NCI-H524 (cell line): ENCODE data around the gene PRR18.
"Not testable (repeated sequence)": the region's sequence is repeated elsewhere in the genome, so short reads cannot be mapped to it uniquely, and the experiment has no call there.

ENCODE experiments used
- DNase-seq, 2 experiments: peaks; one replicate each; lab custom pipeline; 2025; lab: John Stamatoyannopoulos, UW

The PRR18 gene, protein sequence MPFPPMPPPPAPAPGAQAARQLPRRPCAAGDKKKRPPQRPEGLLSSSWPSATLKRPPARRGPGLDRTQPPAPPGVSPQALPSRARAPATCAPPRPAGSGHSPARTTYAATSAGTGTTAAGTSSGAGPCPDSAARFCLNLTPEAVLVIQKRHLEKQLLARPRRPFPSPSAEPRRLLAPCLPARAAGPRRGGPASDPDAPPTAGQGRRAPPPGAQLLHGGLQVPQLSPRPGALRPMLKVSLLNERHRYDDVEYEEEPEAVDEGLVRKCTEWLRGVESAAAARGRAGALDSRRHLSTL

DNA sequence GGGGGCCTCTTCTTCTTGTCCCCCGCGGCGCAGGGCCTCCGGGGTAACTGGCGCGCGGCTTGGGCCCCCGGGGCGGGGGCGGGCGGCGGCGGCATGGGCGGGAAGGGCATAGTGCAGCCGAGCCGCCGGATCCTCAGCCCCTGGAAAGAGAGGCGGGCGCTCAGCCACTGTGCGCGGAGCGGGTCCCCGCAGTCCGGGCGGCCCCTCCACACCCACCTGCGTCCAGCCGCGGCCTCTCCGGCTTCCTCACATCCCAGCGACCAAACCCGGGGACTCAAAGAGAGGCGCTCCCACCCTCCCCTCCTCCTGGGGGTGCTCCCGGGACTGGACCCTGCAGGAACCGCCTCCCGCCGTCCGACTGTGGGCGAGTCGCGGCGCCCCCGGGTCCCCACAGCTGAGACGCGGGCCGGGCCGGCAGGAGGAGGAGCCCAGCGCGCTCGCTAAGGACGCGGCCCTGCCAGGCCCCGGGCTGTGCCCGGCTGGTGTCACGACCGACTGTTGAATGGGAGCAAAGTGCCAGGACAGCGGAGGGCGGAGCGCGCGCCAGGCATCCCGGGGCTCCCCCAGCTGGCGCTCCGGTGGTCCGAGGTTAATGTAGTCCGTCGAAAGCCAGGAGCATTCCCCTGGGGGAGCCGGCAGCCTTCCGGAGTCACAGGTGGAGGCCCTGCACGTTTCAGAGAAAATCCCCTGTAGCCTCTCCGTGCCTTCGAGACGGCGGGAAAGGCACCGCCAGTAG lies at the start of gene PRR18:
TSS of gene PRR18 (minus strand) at position 360 of the 736 bp plus-strand sequence. CDS start at position 110, 250 bp downstream.
- peak; percentile 54 to 78 for DNase-seq

DNA sequence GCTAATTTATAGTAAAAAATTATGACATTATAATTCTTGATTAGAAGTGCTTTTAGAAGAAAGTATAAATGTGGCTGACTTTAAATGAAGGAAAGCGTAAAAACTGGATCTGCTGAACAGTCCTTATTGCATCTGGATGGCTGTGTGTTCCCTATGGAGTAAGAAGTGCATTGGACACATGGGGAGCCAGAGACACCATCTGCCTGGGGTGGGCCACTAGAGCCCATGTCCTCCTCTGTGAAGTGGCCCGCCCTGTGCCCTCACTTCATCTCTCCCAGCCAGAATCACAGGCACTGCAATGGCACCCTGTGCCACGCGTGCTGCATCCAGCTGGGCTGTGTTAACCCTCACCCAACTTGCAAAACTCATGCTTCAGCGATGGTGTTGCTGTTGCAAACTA lies 47.4 kb upstream of the PRR18 start:
- peak; percentile 13 to 57 for DNase-seq

DNA sequence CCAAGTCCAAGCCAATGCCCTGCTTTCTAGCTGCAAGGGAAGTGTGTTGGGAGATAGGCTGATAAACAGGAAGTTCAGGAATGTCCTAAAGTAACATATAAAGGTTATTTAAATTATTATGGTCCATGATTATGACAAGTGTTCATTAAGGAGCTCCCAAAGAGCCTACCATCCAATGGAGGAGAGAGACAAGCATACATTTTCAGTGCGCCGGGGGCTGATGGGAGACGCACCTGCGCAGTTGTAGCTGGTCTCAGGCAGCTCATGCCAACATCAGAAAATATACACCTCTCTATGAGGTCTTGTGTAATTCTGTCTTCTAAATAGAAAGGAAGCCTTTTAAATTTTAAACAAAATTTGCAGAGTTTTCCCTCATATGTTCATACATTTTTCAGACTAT lies 46.8 kb upstream of the PRR18 start:
- DNase-seq: no peak

DNA sequence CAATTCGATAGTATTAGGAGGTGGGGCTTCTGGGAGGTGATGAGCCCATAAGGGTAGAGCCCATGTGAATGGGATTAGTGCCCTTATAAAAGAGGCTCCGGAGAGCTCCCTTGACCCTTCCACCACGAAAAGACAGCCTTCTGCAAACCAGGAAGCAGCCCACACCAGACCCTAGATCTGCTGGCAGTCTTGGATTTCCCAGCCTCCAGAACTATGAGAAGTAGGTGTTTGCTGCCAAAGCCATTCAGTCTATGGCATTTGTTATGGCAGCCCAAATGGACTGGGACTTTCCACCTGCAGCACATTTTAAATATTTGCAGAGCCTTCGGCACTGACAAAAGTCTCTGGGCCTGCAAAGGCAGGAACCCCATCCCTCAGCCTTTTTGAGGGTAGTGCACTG lies 46.0 kb upstream of the PRR18 start:
- no peak for DNase-seq

DNA sequence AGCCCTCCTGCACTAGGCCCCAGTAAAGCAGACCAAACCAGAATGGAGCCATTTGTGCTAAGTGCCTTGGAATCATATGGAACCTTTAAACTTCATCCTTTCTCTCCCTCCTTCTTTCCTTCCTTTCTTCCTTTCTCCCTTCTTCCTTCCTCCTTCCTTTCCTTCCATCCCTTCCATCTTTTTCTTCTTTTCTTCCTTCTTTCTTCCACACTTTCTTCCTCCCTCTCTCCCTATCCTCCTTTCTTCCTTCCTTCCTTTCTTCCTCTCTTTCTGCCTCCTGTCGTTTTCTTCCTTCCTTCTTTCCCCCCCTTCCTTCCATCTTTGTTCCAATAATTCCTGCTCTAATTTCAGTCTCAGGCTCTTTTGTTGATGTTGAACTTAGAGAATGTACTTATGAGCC lies 45.3 kb upstream of the PRR18 start:
- DNase-seq: no peak

DNA sequence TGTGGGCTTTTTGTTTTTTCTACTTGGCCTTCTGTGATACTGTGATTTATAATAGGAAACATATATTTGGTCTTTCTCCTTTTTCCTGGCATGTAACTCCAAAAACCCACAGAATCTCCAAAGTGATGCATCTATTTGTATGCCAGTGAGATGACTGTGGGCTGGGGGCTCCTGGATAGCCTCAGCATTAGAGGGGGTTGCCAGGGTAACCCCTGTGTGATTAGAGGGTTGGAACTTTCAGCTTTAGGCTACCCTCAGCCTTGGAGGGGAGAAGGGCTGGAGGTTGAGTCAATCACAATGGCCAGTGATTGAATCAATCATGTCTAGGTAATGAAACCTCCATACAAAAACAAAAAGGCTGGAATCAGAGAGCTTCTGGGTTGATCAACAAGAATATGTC lies 44.7 kb upstream of the PRR18 start:
- no peak for DNase-seq

DNA sequence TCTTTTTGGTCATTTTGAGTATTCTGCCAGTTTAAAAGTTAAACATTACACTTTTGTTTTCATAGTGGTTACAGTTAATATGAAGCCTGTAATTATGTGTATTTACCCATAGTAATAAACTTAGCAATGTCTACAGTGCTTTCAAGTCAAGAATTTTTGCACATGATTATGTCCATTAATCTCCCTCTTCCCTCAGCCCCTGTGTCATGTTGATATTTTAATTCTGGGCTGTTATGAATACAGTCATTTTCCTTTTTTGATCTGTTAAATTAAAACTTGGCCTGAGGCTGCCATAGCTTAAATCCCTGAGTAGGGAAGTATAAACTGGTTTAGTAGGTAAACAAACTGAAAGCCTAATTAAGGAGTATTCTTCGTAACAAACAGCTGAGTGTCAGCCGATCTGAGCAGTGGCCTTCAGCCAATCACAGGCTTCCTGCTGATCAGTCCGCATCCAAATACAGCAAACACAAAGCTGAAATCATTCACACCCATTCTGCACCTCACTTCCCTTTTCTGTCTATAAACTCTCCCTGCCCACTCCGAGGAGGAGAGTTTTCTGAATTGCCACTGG lies 43.6 kb upstream of the PRR18 start:
- DNase-seq: no peak

DNA sequence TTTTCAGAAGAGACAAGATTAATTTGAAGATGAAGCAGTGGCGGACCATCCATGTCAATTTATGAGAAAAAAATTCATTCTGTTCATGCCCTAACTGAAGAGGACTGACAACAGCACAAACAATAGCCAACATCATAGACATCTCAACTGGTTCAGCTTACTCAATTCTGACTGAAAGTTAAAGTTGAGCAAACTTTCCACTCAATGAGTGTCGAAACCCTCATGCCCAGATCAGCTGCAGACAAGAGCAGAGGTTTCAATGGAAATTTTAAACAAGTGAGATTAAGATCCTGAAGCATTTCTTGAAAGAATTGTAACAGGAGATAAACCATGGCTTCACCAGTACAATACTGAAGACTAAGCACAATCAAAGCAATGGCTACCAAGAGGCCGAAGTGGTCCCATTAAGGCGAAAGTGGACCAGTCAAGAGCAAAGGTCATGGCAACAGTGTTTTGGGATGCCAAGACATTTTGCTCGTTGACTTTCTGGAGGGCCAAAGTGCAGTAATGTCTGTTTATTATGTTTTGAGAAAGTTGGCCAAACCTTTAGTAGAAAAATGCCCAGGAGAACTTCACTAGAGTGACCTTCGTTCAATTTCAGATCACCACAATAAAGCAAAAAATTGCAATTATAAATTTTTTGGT lies 40.2 kb upstream of the PRR18 start:
- DNase-seq: no peak

DNA sequence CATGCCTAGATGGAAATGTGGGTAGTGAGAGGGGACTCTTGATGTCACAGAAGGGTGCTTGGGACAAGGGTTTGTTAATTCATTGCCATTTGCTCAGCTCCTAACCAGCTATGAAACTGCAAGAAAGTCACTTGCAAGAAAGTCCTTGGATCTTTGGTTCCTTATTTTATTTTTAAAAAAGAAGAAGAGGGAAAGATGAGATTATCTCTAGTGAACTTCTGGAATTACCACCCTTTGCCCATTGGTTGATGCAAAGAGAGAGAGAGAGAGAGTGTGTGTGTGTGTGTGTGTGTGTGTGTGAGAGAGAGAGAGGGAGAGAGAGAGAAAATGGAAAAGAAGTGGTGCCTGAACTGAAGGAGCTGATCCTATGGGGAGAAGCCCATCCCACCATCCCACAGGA lies 38.8 kb upstream of the PRR18 start:
- no peak for DNase-seq

DNA sequence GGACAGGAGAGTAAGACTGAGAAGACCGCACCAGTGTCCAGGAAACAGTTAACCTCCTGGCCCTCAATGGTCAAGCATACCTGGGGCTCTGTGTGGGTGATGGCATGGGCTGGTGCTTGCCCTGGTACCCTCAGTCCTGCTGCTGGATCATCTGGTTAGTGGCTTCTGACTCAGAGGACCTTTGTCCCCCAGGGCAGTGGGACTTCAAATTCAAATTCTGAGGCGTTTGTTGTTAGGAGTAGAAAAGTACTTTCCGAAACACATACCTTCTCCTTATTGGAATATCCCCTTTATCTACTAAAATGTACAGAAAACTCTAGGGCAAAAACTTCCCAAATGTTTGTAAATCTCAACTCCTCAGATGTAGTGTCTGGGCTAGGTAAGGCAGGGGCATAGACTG lies 38.3 kb upstream of the PRR18 start:
- no peak for DNase-seq

DNA sequence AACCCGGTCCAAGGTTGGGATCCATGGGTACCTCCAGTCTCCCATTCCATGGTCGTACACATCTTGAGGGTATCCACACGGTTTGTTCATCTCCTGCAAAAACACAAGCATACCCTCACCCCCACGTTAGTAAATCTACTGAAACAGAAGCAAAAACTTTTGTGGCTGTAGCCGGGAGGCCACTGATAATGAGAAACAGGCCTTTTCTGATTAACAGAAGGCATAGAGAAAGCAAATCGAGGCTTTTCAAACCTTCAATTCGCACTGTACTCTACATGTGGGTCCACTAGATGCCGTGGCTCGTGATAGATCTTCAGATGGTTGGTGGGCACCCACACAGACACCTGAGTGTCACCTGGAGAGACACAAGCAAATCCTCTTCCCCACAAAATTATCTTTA lies 37.5 kb upstream of the PRR18 start:
- not testable (repeated sequence) for DNase-seq

DNA sequence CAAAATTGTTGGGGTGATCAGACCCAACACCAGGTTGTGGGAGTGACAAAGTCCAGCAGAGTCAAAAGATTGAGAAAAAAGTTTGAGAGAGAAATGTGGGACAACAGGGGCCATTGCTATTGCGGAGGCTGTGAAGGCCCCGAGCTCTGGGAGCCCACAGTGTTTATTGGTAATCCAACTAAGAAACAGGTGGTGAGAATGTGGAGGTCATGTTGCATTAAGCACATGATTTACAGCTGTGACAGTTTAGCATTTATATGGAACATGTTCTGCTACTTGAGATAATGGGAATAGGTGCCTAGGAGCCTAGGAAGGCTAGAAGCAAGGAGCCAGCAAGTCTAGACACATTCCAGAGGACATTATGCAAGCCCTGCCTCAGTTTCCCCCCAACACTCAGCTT lies 36.7 kb upstream of the PRR18 start:
- peak; percentile 36 to 79 for DNase-seq

DNA sequence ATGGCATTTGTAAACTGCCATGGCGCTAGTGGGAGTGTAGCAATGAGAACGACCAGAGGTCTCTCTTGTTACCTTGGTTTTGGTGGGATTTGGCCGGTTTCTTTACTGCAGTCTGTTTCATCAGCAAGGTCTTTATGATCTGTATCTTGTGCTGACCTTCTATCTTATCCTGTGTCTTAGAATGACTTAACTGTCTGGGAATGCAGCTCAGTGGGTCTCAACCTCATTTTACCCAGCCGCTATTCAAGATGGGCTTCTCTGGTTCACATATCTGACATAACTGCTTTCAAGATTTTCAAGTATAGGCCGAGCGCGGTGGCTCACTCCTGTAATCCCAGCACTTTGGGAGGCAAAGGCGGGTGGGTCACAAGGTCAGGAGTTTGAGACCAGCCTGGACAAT lies 36.0 kb upstream of the PRR18 start:
- no peak for DNase-seq

DNA sequence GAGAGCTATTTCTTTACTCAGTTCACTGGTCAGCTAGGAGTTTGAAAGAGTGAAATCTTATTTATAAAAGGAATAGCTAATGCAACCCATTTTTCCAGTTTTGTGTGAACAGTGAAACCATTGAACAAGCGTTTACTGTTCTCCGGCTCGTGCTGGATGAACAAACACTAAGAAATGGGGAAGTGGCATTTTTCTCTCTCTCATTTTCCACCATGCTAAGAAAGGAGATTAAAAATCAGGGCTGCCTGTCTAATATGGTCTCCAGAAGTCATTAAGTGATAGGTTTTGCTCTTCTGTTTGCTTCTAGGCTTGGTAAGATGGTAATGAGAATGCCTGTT lies 34.9 kb upstream of the PRR18 start:
- DNase-seq: no peak

DNA sequence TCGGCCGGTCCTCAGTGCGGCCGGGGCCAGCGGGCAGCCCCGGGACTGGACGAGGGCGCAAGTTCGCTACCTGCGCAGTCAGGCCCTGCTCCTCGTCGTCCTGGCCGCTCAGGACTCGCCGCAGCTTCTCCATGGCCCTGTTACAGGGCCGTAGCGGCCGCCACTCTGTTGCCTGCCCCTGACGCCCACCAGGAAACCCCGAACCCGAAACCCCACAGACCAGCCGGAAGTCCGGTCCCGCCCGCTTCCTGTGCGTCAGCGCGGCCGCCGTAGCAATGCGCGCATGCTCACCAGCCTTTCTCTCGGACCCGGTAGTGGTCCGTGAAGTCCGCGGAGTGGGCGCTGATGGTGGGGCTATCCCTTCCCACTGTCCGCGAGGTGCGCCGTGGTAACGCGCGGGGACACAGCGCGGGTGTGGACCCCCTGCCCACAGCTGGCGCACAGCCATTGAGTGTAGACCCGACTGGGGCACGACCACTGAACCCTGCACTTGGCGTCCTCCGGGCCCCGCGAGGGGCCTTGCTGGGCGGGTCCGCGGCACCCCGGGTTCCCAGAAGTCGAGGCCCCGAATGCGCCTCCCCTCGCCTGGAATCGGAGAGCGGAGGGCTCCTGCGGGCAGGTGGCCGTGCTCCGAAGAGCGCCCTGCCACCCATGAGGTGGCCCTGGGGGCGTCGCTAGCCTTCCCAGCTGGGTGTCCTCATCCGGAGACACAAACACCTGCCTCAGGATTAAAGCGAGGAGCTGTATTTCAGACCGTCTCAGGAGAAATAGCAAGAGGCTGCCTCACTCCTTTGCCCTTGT lies 34.4 kb upstream of the PRR18 start, which contains the start of gene SFT2D1:
TSS of gene SFT2D1 (minus strand) at position 197 of the 801 bp plus-strand sequence. CDS start at position 133, 64 bp downstream.
- peak; percentile 69 to 82 for DNase-seq

DNA sequence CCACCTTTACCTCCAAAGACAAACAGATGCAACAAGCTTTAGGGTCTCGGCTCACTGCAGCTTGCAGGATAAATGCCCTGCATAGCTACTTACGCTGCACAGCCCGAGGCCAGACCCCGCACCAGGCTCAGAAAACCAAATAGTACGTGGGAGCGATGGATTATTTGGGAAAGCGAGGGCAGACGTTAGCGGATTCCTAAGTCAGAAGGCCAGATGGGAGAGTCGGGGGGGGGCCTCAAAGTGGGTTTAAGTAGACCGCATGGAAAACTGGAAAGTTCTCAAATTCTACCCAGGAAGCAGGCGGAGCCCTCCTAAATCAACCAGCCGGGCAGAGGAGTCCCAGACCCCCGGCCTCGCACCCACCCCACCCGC lies 33.8 kb upstream of the PRR18 start:
- DNase-seq: peak; percentile 5 to 42

DNA sequence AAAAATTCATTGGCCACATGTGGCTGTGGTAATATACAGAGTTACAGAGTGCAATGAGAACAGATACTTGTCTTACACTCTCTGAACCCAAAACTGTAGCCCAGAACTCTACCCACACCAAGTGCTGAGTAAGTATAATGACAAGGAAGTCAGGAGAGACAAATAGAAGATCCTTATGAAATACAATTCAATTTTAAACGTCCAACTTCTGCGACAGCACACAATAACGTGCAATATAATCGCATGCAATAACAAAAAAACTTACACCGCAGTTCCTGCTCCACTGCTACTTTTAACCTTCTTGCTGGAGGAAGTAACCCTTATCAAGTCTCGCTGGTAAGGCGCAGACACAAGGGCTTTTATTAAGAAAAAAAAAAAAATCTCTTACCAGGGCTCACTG lies 33.3 kb upstream of the PRR18 start:
- DNase-seq: no peak

DNA sequence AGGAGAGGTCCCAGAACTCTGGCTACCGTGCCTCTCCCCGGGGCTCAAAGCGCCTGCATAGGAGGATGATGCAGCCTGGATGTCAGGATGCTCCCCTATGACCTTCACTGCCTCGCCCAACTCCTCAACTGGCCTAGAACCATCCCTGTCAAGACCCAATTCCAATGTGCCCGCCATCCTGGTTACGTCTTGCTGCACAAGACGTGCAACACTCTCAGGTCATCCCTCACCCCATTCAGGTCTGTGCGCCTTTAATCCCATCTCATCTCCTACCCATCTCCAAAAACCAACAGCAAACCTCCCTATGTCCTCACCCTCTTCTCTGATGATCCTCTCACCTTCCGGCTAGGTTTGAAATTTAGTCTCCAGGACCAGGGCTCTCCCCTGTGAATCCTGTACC lies 30.7 kb upstream of the PRR18 start:
- DNase-seq: no peak

DNA sequence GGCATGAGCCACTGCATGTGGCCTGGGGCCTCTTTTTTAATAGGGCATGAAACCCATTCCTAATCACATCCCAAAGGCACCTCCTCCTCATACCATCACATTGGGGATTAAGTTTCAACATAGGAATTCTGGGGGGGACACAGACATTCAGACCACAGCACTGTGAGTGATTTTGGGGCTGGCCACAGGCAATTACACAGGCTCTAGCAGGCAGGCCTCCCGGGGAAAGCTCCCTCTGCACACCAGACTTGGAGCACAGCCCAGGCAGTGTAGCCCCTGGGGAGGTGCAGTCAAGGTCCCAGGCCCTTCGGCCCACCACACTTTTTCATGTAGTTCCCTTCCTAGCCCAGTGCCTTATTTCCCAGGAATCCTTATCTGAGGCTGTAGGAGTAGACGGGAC lies 28.7 kb upstream of the PRR18 start:
- no peak for DNase-seq

DNA sequence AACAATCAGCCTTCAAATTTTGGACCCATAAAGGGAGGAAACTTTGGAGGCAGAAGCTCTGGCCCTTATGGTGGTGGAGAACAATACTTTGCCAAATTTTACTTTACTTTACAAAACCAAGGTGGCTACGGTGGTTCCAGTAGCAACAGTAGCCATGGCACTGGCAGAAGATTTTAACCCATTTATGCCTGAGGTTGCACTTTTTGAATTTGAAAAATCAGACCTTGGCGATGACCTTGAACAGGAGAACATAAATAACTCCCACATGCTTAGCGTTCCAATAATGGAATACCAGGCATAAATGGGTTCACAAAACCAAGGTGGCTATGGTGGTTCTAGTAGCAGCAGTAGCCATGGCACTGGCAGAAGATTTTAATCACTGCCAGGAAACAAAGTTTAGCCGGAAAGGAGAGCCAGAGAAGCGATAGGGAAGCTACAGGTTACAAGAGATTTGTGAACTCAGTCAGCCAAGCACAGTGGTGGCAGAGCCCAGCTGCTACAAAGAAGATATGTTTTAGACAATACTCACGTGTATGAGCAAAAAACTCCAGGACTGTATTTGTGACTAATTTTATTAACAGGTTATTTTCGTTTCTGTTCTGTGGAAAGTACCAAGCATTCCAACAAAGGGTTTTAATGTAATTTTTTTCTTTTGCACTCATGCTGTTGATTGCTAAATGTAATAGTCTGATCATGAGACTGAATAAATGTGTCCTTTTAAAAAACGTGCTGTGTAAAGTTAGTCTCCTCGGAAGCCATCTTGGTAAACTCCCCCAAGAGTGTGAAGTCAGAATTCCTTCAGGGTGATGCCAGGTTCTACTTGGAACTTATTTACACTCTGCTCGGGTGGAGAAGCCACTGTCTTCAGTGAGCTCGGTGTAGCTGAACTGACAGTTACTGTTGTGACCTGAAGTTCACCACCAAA lies 27.4 kb upstream of the PRR18 start:
- no peak for DNase-seq

DNA sequence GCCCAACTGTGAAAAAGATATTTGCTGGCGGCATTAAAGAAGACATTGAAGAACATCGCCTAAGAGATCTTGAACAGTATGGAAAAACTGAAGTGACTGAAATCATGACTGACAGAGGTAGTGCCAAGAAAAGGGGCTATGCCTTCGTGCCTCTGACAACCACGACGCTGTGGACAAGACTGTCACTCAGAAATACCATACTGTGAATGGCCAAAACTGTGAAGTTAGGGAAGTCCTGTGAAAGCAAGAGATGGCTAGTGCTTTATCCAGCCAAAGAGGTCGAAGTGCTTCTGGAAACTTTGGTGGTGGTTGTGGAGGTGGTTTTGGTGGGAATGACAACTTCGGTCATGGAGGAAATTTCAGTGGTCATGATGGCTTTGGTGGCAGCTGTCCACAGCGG lies 26.7 kb upstream of the PRR18 start:
- DNase-seq: no peak
